Mesodermal cell (in vitro differentiated cells): ENCODE measurements around the gene APBB3. TPM values are rescaled to one million over a fixed set of nuclear protein-coding genes. Genes with fewer than 3 reads are reported as not detected.
"Not testable (repeated sequence)": the region's sequence is repeated elsewhere in the genome, so short reads cannot be mapped to it uniquely, and the experiment has no call there.

ENCODE experiments used
- H3K27ac ChIP-seq: 2 replicates; pipeline ENCODE4 v1.7.0; 2013; ENCODE audit warnings: mild to moderate bottlenecking, low read depth, low read length, moderate library complexity; ENCODE audit not compliant: severe bottlenecking
- H3K36me3 ChIP-seq: 2 replicates; pipeline ENCODE4 v1.7.1; 2013; ENCODE audit warnings: mild to moderate bottlenecking, low read length, moderate library complexity; ENCODE audit not compliant: control insufficient read depth, insufficient read depth
- H3K4me1 ChIP-seq: one replicate; pipeline ENCODE4 v1.7.1; 2013; ENCODE audit warnings: mild to moderate bottlenecking, low read length; ENCODE audit not compliant: insufficient read depth, control insufficient read depth, poor library complexity, severe bottlenecking
- H3K4me3 ChIP-seq: 2 replicates; pipeline ENCODE4 v1.7.0; 2013; ENCODE audit warnings: low read length, control low read depth, mild to moderate bottlenecking; ENCODE audit not compliant: insufficient read depth, poor library complexity, severe bottlenecking; ENCODE audit errors: extremely low read depth
- H3K9me3 ChIP-seq: 2 replicates; pipeline ENCODE4 v1.7.1; 2013; ENCODE audit warnings: mild to moderate bottlenecking, low read length, moderate library complexity; ENCODE audit not compliant: control insufficient read depth
- WGBS, 2 experiments: methylation state at CpG; one replicate each; pipeline ENCODE4 v1.1.5; 2013; ENCODE audit warnings: missing lambda C conversion rate in 2 of 2; ENCODE audit not compliant: insufficient coverage in 2 of 2; 5-methylcytosine and 5-hydroxymethylcytosine counted together
- polyA plus RNA-seq, 2 experiments: library from polyadenylated mRNA; stranded (reverse); fragments of 50-300 nt; gene quantifications; one replicate each; pipeline ENCODE4 v1.2.3, GENCODE V29; 2013

The APBB3 gene
- polyA plus RNA-seq (2013, experiment 1 of 2) = 21.1 TPM
- polyA plus RNA-seq (2013, experiment 2 of 2) = 17.3 TPM

GRCh38 chr5:140564196-140565023, at the start of gene APBB3, which contains the start of gene SLC35A4:
Gene APBB3 (minus strand): TSS chr5:140564598. CDS start chr5:140564245, 353 bp downstream.
Gene SLC35A4 (plus strand): TSS chr5:140564828. CDS start chr5:140567170, 2,342 bp downstream.
- H3K4me1 ChIP-seq = peaks cover 12% of the 10 kb centered on the region
- WGBS, 2 experiments = 0 to 1% methylated on average over 59 to 61 of the region's 74 CpGs
- peaks cover 35% of the 10 kb centered on the region for H3K36me3 ChIP-seq
- peak within 1 kb of the TSS; percentile 94 for H3K27ac ChIP-seq
- H3K9me3 ChIP-seq = no peaks in the 10 kb centered on the region
- H3K4me3 ChIP-seq = peak within 1 kb of the TSS; percentile 72

- peak overlapping the region; percentile 86 for H3K27ac ChIP-seq
- H3K4me3 ChIP-seq = no peak overlapping the region
- 100% methylated on average over 1 of the region's 2 CpGs; no CpG with 5 or more reads in 1 of the 2 experiments for WGBS, 2 experiments
- no peaks in the 10 kb centered on the region for H3K36me3 ChIP-seq
- H3K4me1 ChIP-seq = peaks cover 6% of the 10 kb centered on the region
- peaks cover 23% of the 10 kb centered on the region for H3K9me3 ChIP-seq
Observed at GRCh38 chr5:140611020-140611521, 46.7 kb upstream of the APBB3 start.

GRCh38 chr5:140609126-140609525, 44.7 kb upstream of the APBB3 start:
- H3K27ac ChIP-seq = no peak overlapping the region

GRCh38 chr5:140608722-140609121, 44.3 kb upstream of the APBB3 start:
- H3K9me3 ChIP-seq = peaks cover 23% of the 10 kb centered on the region
- no peak overlapping the region for H3K27ac ChIP-seq
- H3K4me3 ChIP-seq = no peak overlapping the region
- H3K36me3 ChIP-seq = no peaks in the 10 kb centered on the region
- H3K4me1 ChIP-seq = peaks cover 6% of the 10 kb centered on the region

More at GRCh38 chr5:140609126-140609525, 44.7 kb upstream of the APBB3 start:
- H3K36me3 ChIP-seq = no peaks in the 10 kb centered on the region
- H3K9me3 ChIP-seq = peaks cover 23% of the 10 kb centered on the region
- no peak overlapping the region for H3K4me3 ChIP-seq
- 89 to 98% methylated on average over 3 to 4 of the region's 4 CpGs for WGBS, 2 experiments
- peaks cover 6% of the 10 kb centered on the region for H3K4me1 ChIP-seq

GRCh38 chr5:140607031-140607430, 42.6 kb upstream of the APBB3 start:
- Histone ChIP-seq H3K4me1 (peaks cover 6% of the 10 kb centered on the region), H3K4me3 (no peak overlapping the region), H3K9me3 (peaks cover 19% of the 10 kb centered on the region), H3K36me3 (no peaks in the 10 kb centered on the region), H3K27ac (no peak overlapping the region)
- WGBS, 2 experiments = no CpG with 5 or more reads among the region's 2 CpGs

- WGBS, 2 experiments = 79% methylated on average over 2 of the region's 3 CpGs; no CpG with 5 or more reads in 1 of the 2 experiments
- Histone ChIP-seq H3K36me3 (no peaks in the 10 kb centered on the region), H3K9me3 (peaks cover 16% of the 10 kb centered on the region), H3K4me3 (no peak overlapping the region), H3K4me1 (no peaks in the 10 kb centered on the region), H3K27ac (no peak overlapping the region)
Observed at GRCh38 chr5:140605879-140606278, 41.5 kb upstream of the APBB3 start.

GRCh38 chr5:140603734-140604133, 39.3 kb upstream of the APBB3 start:
- Histone ChIP-seq H3K4me1 (no peaks in the 10 kb centered on the region), H3K36me3 (no peaks in the 10 kb centered on the region), H3K27ac (no peak overlapping the region), H3K9me3 (no peaks in the 10 kb centered on the region), H3K4me3 (no peak overlapping the region)
- no CpG with 5 or more reads among the region's 2 CpGs for WGBS, 2 experiments

GRCh38 chr5:140603446-140603698, 39.0 kb upstream of the APBB3 start:
- H3K9me3 ChIP-seq, H3K27ac ChIP-seq, H3K4me3 ChIP-seq, H3K4me1 ChIP-seq, H3K36me3 ChIP-seq: not testable (repeated sequence)
- WGBS, 2 experiments = 90 to 100% methylated on average over 3 of the region's 4 CpGs

GRCh38 chr5:140602147-140602546, 37.7 kb upstream of the APBB3 start:
- Histone ChIP-seq H3K4me3 (no peak overlapping the region), H3K4me1 (no peaks in the 10 kb centered on the region), H3K36me3 (no peaks in the 10 kb centered on the region), H3K27ac (no peak overlapping the region), H3K9me3 (no peaks in the 10 kb centered on the region)
- 71 to 90% methylated on average over 2 of the region's 4 CpGs for WGBS, 2 experiments

- Histone ChIP-seq H3K27ac (no peak overlapping the region), H3K4me1 (no peaks in the 10 kb centered on the region), H3K9me3 (no peaks in the 10 kb centered on the region), H3K36me3 (no peaks in the 10 kb centered on the region), H3K4me3 (no peak overlapping the region)
Observed at GRCh38 chr5:140600096-140600495, 35.7 kb upstream of the APBB3 start.

- WGBS, 2 experiments = 90 to 100% methylated on average over 1 of the region's 2 CpGs
- Histone ChIP-seq H3K27ac (no peak overlapping the region), H3K36me3 (no peaks in the 10 kb centered on the region), H3K9me3 (no peaks in the 10 kb centered on the region), H3K4me1 (no peaks in the 10 kb centered on the region), H3K4me3 (no peak overlapping the region)
Observed at GRCh38 chr5:140598836-140599235, 34.4 kb upstream of the APBB3 start.
